ENCODE measurements around the gene PTPN20.

GRCh38 chr10:47009215-47009838 is 98.1 kb downstream of the PTPN20 start:
- TF ChIP-seq, protein P1, sequence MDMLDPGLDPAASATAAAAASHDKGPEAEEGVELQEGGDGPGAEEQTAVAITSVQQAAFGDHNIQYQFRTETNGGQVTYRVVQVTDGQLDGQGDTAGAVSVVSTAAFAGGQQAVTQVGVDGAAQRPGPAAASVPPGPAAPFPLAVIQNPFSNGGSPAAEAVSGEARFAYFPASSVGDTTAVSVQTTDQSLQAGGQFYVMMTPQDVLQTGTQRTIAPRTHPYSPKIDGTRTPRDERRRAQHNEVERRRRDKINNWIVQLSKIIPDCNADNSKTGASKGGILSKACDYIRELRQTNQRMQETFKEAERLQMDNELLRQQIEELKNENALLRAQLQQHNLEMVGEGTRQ (IDR thresholded peaks at IDR 0.05; ENCODE audit: low read length) = no peak
- TF ChIP-seq RAD21 (IDR thresholded peaks at IDR 0.05 in 1 of 2, conservative IDR thresholded peaks at IDR 0.05 in 1 of 2; ENCODE audit: low read depth in 2 of 2, low read length in 2 of 2) (no peak), EZH2 (IDR thresholded peaks at IDR 0.05; ENCODE audit: low read depth, low read length, severe bottlenecking) (no peak), CTCF (IDR thresholded peaks at IDR 0.05; ENCODE audit: control extremely low read depth in 1 of 3, insufficient read depth in 1 of 3, low read depth in 1 of 3, low read length in 3 of 3) (no peak), CBX8 (IDR thresholded peaks at IDR 0.05; ENCODE audit: borderline replicate concordance, low read depth, low read length) (no peak), EP300 (IDR thresholded peaks at IDR 0.05; ENCODE audit: borderline replicate concordance in 1 of 2, low read depth in 2 of 2, low read length in 2 of 2) (no peak)
- TF ChIP-seq, protein P2, sequence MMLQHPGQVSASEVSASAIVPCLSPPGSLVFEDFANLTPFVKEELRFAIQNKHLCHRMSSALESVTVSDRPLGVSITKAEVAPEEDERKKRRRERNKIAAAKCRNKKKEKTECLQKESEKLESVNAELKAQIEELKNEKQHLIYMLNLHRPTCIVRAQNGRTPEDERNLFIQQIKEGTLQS (IDR thresholded peaks at IDR 0.05; ENCODE audit: insufficient read depth, low read depth, low read length) = no peak
